Caco-2 (cell line): ENCODE measurements around the gene KCNK18. TPM values are rescaled to one million over a fixed set of nuclear protein-coding genes. Genes with fewer than 3 reads are reported as not detected.

Source experiments
- BruUV-seq: library from RNA; stranded (reverse); fragments of 400-500 nt; replicated peaks from 2 replicates; lab custom pipeline; 2021; lab: Mats Ljungman, UMichigan
- CTCF ChIA-PET: fragments of 300-600 bp; sonication (Branson Sonifier 250); formaldehyde crosslinking; loops from one replicate; lab custom pipeline; 2022; ENCODE audit warnings: antibody characterized with exemption; lab: Charles Lee
- POLR2A ChIA-PET: fragments of 300-600 bp; sonication (Branson Sonifier 250); formaldehyde crosslinking; loops from one replicate; lab custom pipeline; 2022; ENCODE audit warnings: antibody characterized with exemption; lab: Charles Lee
- DNase-seq, 2 experiments: peaks; one replicate each; pipeline versions ENCODE4 v3.0.0 to v3.0.0-alpha.2; 2020 to 2022
- H3K27me3 ChIP-seq: replicated peaks from 2 replicates; pipeline ENCODE4 v1.6.0; 2011; ENCODE audit warnings: low read length; ENCODE audit not compliant: control insufficient read depth, insufficient read depth
- H3K36me3 ChIP-seq: 2 replicates; pipeline ENCODE4 v1.5.1; 2011; ENCODE audit warnings: low read length; ENCODE audit not compliant: control insufficient read depth, insufficient read depth
- H3K4me1 ChIP-seq: fragments of 250-450 bp; sonication (Bioruptor Pico); 2 replicates; pipeline ENCODE4 v1.5.1; 2020; ENCODE audit warnings: mild to moderate bottlenecking
- H3K4me3 ChIP-seq: 2 replicates; pipeline ENCODE4 v1.5.1; 2011; ENCODE audit warnings: low read depth, mild to moderate bottlenecking, control low read depth, low read length
- H3K9me3 ChIP-seq: fragments of 250-450 bp; sonication (Bioruptor Pico); 2 replicates; pipeline ENCODE4 v1.5.1; 2020; ENCODE audit warnings: mild to moderate bottlenecking, moderate library complexity
- H3K27ac Mint-ChIP-seq: one replicate; pipeline ENCODE4 v1.8.0; 2022; ENCODE audit warnings: mixed read lengths; ENCODE audit not compliant: unreplicated experiment
- H3K27me3 Mint-ChIP-seq: one replicate; pipeline ENCODE4 v1.8.0; 2022; ENCODE audit warnings: mixed read lengths; ENCODE audit not compliant: insufficient read depth, unreplicated experiment
- H3K36me3 Mint-ChIP-seq: one replicate; pipeline ENCODE4 v1.8.0; 2022; ENCODE audit warnings: mild to moderate bottlenecking, mixed read lengths; ENCODE audit not compliant: insufficient read depth, unreplicated experiment
- H3K4me1 Mint-ChIP-seq: one replicate; pipeline ENCODE4 v1.8.0; 2022; ENCODE audit warnings: low read depth, mixed read lengths; ENCODE audit not compliant: unreplicated experiment
- H3K4me3 Mint-ChIP-seq: one replicate; pipeline ENCODE4 v1.8.0; 2022; ENCODE audit warnings: mild to moderate bottlenecking, moderate library complexity, mixed read lengths; ENCODE audit not compliant: unreplicated experiment
- H3K9me3 Mint-ChIP-seq: one replicate; pipeline ENCODE4 v1.8.0; 2022; ENCODE audit warnings: mixed read lengths; ENCODE audit not compliant: unreplicated experiment
- intact Hi-C: fragments of 100-400 bp; cut with micrococcal nuclease; formaldehyde crosslinking; loops from one replicate; pipeline ENCODE4 v1.10.0; 2022; ENCODE audit not compliant: unreplicated experiment
- total RNA-seq: library from RNA; stranded (reverse); gene quantifications from 2 replicates; pipeline ENCODE4 v1.2.3, GENCODE V29; 2022
- TF ChIP-seq, protein P1 (sequence below), 2 experiments: fragments of 200-600 bp in 1 of 2; IDR thresholded peaks; 1 replicate in 1 of 2; 2 replicates in 1 of 2; pipeline versions ENCODE4 v1.5.1 to v1.8.0; 2011 to 2022; ENCODE audit warnings: antibody characterized with exemption in 1 of 2, control low read depth in 1 of 2, inconsistent platforms in 1 of 2, low read depth in 1 of 2, low read length in 1 of 2, mild to moderate bottlenecking in 1 of 2, moderate library complexity in 1 of 2; ENCODE audit not compliant: insufficient read depth in 1 of 2, severe bottlenecking in 1 of 2, unreplicated experiment in 1 of 2

The KCNK18 gene
- total RNA-seq, 1 experiment from 2014 or later, result not detected

DNA sequence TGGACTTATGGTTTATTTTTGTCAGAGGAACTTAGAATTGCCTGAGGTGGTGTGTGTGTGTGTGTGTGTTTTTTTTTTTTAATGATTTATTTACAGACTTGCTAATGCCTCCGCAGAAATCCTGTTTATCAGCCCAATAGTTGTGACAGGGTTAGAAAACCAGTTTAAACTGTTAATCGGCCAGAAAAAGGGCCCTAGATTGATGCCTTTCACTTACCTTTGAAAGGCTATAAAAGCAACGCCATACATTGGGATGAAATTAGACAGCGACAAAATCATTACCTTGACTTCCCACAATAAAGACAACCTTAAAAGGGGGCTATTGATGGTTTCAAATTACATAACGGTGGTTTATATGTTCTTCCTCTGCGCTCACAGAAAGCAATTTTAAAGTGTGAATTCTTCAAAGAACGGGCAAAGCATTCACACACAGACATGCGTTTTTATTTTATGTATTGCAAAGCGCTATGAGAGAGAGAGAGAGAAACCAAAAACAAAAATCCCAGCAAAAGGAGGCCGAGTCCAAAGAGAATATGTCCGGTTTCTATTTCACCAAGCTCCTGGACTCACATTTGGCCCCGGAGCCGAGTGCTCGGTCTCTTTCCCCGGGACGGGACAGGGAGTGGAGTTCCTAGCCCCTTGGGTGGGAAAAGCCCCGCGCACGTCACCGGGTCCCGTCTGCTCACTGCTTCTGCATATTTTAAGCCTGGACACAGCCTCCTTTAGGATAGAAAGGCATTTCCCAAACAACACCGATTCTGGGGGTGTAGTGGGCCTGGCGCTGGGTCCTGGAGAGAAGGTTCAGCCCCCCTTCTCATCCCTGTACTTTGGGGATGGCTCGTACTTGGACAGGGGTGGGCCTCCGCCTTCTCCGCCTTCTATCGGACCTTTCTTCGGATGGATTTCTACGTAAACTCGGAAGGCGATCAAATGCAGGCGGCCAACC is 32.4 kb upstream of the KCNK18 start:
- Mint-ChIP-seq H3K4me3 (peak overlapping the region; percentile 39), H3K36me3 (no peaks in the 10 kb centered on the region), H3K4me1 (no peaks in the 10 kb centered on the region), H3K27ac (no peak overlapping the region), H3K27me3 (peaks cover 36% of the 10 kb centered on the region), H3K9me3 (no peaks in the 10 kb centered on the region)
- TF ChIP-seq, protein P1, sequence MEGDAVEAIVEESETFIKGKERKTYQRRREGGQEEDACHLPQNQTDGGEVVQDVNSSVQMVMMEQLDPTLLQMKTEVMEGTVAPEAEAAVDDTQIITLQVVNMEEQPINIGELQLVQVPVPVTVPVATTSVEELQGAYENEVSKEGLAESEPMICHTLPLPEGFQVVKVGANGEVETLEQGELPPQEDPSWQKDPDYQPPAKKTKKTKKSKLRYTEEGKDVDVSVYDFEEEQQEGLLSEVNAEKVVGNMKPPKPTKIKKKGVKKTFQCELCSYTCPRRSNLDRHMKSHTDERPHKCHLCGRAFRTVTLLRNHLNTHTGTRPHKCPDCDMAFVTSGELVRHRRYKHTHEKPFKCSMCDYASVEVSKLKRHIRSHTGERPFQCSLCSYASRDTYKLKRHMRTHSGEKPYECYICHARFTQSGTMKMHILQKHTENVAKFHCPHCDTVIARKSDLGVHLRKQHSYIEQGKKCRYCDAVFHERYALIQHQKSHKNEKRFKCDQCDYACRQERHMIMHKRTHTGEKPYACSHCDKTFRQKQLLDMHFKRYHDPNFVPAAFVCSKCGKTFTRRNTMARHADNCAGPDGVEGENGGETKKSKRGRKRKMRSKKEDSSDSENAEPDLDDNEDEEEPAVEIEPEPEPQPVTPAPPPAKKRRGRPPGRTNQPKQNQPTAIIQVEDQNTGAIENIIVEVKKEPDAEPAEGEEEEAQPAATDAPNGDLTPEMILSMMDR (IDR thresholded peaks at IDR 0.05; ENCODE audit: insufficient read depth in 1 of 2, low read depth in 1 of 2, low read length in 1 of 2, severe bottlenecking in 1 of 2, unreplicated experiment in 1 of 2), result no peak
- CTCF ChIA-PET, result interaction anchor here (0.6 to 5.7 kb wide), 4 partner anchors 10 to 369 kb away, joined by 3 to 50 read pairs (median 29); no protein-coding TSS in a partner anchor
- Histone ChIP-seq H3K4me1 (peaks cover 18% of the 10 kb centered on the region), H3K36me3 (no peaks in the 10 kb centered on the region), H3K4me3 (peak overlapping the region; percentile 29), H3K9me3 (no peaks in the 10 kb centered on the region), H3K27me3 (peaks cover 6% of the 10 kb centered on the region)
- BruUV-seq, result no TSS peak
- intact Hi-C loops, result loop anchor here (1.0 to 10.0 kb wide), 3 partner anchors 53 to 368 kb away; partner anchors contain the start of gene SHTN1
- POLR2A ChIA-PET, result no interaction called here
- DNase-seq, result peak in 1 of 2 experiments; percentile 8

DNA sequence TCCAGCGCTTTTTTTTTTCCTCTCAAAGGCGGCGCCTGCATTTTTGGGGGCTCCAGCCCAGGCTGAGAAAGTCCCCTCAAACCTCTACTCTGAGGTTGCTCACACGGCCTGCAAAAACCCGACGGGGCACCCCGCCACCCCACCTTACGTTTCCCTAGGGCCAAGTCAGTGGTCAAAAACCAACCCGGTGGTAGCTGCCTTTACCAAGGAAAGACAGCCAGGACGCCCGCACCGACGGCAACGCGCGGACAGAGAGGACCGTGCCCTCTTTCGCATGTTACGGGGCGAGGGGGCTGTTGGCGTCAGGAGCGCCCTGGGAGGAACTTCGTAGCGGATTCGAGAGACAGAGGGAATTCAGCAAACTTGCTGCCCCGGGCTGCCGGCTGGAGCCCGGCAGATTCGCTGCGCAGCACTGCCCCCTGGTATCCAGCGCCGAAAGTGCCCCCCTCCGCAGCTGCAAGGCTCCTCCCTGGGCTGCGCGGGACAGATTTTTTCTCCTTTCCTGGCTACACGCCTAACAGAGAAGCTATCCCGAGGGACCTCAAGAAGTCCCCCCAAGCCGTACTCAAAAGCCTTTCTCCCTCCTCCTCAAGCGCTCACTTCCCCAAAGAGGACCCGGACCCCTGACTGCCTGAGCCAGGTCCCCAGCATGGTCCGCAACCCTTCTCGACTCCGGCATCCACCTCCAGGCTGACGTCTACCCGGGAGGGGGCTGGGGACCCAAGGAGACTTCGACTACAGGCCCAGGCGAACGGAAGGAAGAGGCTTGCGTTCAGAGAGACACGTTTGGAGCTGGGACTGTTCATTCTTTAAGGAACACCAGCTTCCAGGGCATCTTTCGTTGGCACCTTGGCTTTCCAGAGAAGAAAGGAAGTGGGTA is 31.5 kb upstream of the KCNK18 start:
- DNase-seq, result peak; percentile 64 to 83
- ChIA-PET POLR2A (no interaction called here), CTCF (interaction anchor here (0.6 to 5.7 kb wide), 9 partner anchors 9 to 378 kb away, joined by 3 to 50 read pairs (median 6); no protein-coding TSS in a partner anchor)
- intact Hi-C loops, result loop anchor here (1.0 to 10.0 kb wide), 5 partner anchors 10 to 368 kb away; partner anchors contain the start of gene SHTN1
- H3K27me3 Mint-ChIP-seq, result peaks cover 30% of the 10 kb centered on the region
- Histone ChIP-seq H3K27me3 (peaks cover 6% of the 10 kb centered on the region), H3K36me3 (no peaks in the 10 kb centered on the region), H3K4me3 (peak overlapping the region; percentile 29), H3K4me1 (peaks cover 18% of the 10 kb centered on the region), H3K9me3 (no peaks in the 10 kb centered on the region)
- peak overlapping the region; percentile 39 for H3K4me3 Mint-ChIP-seq
- no TSS peak for BruUV-seq
- TF ChIP-seq, protein P1 (IDR thresholded peaks at IDR 0.05; ENCODE audit: insufficient read depth in 1 of 2, low read depth in 1 of 2, low read length in 1 of 2, severe bottlenecking in 1 of 2, unreplicated experiment in 1 of 2), result peak; percentile 86 to 88
- H3K9me3 Mint-ChIP-seq, result no peaks in the 10 kb centered on the region
- H3K27ac Mint-ChIP-seq, result no peak overlapping the region
- H3K36me3 Mint-ChIP-seq, result no peaks in the 10 kb centered on the region
- H3K4me1 Mint-ChIP-seq, result no peaks in the 10 kb centered on the region
